ENCODE results near the gene OTOA.

DNA sequence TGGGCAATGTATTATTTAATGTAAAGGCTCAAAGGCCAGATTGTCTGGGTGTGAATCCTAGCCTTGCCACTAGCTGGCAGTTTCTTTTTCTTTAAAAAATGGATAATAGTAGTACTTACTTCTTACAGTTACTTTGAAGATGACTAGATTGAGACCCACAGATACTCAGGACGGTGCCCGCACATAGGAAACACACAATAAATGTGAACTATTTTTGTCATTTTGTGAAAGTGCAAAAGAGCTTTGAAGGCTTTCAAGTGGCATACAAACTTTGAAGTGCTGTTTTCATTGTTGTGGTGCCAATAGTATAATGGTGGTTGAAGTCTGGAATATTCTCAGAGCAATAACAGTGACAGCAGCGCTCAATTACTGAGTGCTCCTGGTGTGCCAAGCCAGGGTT, 63.6 kb downstream of the OTOA start:
- TF ChIP-seq, protein P1, sequence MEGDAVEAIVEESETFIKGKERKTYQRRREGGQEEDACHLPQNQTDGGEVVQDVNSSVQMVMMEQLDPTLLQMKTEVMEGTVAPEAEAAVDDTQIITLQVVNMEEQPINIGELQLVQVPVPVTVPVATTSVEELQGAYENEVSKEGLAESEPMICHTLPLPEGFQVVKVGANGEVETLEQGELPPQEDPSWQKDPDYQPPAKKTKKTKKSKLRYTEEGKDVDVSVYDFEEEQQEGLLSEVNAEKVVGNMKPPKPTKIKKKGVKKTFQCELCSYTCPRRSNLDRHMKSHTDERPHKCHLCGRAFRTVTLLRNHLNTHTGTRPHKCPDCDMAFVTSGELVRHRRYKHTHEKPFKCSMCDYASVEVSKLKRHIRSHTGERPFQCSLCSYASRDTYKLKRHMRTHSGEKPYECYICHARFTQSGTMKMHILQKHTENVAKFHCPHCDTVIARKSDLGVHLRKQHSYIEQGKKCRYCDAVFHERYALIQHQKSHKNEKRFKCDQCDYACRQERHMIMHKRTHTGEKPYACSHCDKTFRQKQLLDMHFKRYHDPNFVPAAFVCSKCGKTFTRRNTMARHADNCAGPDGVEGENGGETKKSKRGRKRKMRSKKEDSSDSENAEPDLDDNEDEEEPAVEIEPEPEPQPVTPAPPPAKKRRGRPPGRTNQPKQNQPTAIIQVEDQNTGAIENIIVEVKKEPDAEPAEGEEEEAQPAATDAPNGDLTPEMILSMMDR (IDR thresholded peaks at IDR 0.05; ENCODE audit: borderline replicate concordance, extremely low read depth, low read length, poor library complexity, severe bottlenecking) = no peak
- TF ChIP-seq EZH2 (IDR thresholded peaks at IDR 0.05; ENCODE audit: borderline replicate concordance, low read depth, low read length, severe bottlenecking) = no peak
